AG09309 (cell line): ENCODE measurements around the gene DNAH6.
"Not testable (repeated sequence)": the region's sequence is repeated elsewhere in the genome, so short reads cannot be mapped to it uniquely, and the experiment has no call there.

Experiments used
- DNase-seq: peaks from one replicate; pipeline ENCODE4 v3.0.0-alpha.2; 2010; ENCODE audit warnings: low read depth
- H3K4me3 ChIP-seq: 2 replicates; pipeline ENCODE4 v1.5.1; 2011; ENCODE audit warnings: mild to moderate bottlenecking, low read depth, low read length, moderate library complexity; ENCODE audit not compliant: control insufficient read depth
- TF ChIP-seq, protein P1 (sequence below): IDR thresholded peaks from 2 replicates; pipeline ENCODE4 v1.5.1; 2011; ENCODE audit warnings: mild to moderate bottlenecking, low read depth, low read length, inconsistent platforms; ENCODE audit not compliant: insufficient read depth, control insufficient read depth; ENCODE audit errors: missing control alignments

The DNAH6 gene

DNA sequence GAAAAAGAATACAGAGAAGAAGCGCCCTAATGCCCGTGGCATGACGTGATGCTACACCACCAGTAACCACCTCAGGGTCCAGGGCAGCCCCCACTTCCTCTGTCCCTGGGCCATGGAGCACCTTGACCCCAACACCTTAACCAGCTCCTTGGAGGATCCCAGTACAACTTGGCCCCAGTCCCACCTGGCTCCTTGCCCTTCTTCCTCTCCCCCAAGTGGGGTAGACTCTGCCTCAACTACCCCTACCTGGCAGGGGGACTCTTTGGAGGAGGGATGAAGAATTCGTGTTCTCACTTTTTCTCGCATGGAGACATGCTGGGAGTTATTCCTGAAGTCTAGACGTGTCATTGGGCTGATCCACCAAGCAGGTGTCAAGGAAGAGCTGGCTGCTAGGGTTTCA is 345.7 kb downstream of the DNAH6 start:
- H3K4me3 ChIP-seq = no peak overlapping the region
- TF ChIP-seq, protein P1, sequence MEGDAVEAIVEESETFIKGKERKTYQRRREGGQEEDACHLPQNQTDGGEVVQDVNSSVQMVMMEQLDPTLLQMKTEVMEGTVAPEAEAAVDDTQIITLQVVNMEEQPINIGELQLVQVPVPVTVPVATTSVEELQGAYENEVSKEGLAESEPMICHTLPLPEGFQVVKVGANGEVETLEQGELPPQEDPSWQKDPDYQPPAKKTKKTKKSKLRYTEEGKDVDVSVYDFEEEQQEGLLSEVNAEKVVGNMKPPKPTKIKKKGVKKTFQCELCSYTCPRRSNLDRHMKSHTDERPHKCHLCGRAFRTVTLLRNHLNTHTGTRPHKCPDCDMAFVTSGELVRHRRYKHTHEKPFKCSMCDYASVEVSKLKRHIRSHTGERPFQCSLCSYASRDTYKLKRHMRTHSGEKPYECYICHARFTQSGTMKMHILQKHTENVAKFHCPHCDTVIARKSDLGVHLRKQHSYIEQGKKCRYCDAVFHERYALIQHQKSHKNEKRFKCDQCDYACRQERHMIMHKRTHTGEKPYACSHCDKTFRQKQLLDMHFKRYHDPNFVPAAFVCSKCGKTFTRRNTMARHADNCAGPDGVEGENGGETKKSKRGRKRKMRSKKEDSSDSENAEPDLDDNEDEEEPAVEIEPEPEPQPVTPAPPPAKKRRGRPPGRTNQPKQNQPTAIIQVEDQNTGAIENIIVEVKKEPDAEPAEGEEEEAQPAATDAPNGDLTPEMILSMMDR = no peak
- DNase-seq = no peak

DNA sequence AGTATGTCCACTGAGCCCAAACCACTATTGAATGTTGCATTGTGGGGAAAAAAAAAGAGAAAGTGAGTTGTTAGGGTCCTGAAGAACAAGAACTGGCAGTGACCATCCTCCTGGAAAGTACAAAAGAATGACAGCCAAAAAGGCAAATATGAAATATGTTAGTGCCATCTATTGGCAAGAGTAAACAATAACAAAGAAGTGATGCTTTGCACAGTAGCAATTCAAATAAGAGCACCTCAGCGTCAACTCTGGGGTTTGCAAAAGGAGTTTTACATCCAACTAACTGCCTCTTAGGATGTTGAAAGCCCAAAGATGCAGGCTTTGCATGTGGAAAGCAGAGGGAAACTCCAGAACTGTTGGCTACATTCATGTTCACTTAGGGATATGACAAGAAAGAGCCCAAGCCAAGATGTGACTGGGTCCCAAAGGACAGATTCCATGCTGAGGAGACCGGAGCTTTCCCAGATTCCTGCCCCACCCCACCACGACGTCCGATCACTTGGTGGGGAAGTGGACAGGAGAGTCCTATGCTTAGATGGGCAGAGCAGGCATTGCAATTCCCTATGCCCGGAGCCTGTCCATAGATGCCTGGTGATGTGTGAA is 349.0 kb downstream of the DNAH6 start:
- DNase-seq = no peak
- TF ChIP-seq, protein P1 = no peak
- H3K4me3 ChIP-seq = no peak overlapping the region

DNA sequence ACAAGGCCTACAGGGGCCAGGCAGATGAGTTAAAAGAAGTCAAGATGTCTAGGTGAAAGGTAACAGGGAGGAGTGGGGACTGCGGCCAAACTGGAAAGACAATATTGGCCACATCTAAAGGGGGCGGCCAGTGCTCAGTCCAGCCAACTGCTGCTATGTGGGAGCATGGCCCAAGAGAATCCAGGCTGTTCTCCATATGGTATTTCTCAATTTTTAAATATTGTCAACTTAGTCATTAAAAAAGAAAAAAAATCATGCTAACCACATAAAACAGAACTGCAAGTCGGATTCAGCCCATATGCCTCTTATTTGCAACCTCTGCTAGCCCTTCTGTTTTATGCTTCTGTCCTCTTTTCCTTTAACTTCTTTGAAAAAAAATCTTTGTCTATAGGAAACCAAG is 349.8 kb downstream of the DNAH6 start:
- H3K4me3 ChIP-seq = no peak overlapping the region
- no peak for DNase-seq
- TF ChIP-seq, protein P1 = no peak

DNA sequence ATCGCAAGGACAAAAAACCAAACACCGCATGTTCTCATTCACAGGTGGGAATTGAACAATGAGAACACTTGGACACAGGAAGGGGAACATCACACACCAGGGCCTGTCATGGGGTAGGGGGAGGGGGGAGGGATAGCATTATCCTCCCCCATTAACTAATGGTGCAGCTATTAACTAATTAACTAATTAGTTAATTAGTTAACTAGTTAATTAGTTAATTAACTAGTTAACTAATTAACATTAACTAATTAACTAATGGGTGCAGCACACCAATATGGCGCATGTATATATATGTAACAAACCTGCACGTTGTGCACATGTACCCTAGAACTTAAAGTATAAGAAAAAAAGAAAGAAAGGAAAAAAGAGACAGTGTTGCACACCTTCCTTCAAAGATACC is 352.0 kb downstream of the DNAH6 start:
- not testable (repeated sequence) for DNase-seq, H3K4me3 ChIP-seq
